ENCODE data around the gene SGK1.

SGK1 gene

DNA sequence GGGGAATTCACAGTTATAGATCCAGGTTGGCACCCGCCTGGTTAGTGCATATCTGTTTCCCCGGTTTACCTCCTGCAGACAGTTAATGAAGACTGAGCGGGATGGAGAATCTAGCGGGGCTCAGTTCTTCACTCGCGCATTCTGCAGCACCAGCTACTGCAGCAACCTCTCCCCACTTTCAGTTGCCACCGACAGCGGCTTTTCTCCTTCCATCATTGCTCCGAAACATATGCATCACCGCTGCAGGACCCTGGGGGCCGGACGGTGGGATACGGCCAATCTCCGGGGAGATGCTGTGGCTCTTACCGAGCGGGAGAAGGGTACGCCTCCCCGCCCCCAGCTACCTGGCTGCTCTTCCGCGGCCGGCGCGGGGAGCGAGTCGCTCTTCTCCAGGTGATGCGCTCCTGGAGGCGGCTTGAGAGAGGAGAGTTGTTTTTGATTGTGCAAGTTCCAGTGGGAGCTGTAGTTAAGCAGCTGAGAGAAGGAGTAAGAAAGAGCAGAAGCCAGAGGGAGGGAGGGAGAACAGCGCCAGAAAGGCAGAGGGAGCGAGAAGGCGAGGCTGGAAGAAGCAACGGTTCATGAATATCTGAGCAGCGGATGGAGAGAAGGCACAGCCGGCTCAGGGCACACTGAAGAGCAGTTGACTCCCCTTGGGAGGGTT is at the start of gene SGK1:
Gene SGK1, minus strand, starts transcription at position 642 of the 661 bp plus-strand sequence. CDS start 652 bp downstream, outside the sequence.
- Histone ChIP-seq H3K27ac (ENCODE audit: low read depth, low read length, poor library complexity, severe bottlenecking) (no peak within 1 kb of the TSS), H4K20me1 (ENCODE audit: insufficient read depth, low read length) (no peaks in the 10 kb centered on the region), H2AFZ (ENCODE audit: low read length) (no peak within 1 kb of the TSS), H3K4me2 (ENCODE audit: low read length) (no peak within 1 kb of the TSS), H3K9me3 (ENCODE audit: low read length) (no peaks in the 10 kb centered on the region), H3K79me2 (ENCODE audit: insufficient read depth, low read length) (no peaks in the 10 kb centered on the region), H3F3A (ENCODE audit: insufficient read depth, low read length) (no peaks in the 10 kb centered on the region), H3K9ac (ENCODE audit: low read length) (no peak within 1 kb of the TSS), H3K27me3 (ENCODE audit: insufficient read depth, low read length) (no peaks in the 10 kb centered on the region), H3K4me3 (ENCODE audit: low read depth, low read length, poor library complexity, severe bottlenecking) (no peak within 1 kb of the TSS), H3K36me3 (ENCODE audit: insufficient read depth, low read length) (no peaks in the 10 kb centered on the region), H3K4me1 (ENCODE audit: insufficient read depth, low read length, severe bottlenecking) (no peaks in the 10 kb centered on the region), H3K9me2 (ENCODE audit: low read depth, low read length) (no peaks in the 10 kb centered on the region)
- TF ChIP-seq, protein P1, sequence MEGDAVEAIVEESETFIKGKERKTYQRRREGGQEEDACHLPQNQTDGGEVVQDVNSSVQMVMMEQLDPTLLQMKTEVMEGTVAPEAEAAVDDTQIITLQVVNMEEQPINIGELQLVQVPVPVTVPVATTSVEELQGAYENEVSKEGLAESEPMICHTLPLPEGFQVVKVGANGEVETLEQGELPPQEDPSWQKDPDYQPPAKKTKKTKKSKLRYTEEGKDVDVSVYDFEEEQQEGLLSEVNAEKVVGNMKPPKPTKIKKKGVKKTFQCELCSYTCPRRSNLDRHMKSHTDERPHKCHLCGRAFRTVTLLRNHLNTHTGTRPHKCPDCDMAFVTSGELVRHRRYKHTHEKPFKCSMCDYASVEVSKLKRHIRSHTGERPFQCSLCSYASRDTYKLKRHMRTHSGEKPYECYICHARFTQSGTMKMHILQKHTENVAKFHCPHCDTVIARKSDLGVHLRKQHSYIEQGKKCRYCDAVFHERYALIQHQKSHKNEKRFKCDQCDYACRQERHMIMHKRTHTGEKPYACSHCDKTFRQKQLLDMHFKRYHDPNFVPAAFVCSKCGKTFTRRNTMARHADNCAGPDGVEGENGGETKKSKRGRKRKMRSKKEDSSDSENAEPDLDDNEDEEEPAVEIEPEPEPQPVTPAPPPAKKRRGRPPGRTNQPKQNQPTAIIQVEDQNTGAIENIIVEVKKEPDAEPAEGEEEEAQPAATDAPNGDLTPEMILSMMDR (IDR thresholded peaks at IDR 0.05; ENCODE audit: low read length): no peak
- no peak for TF ChIP-seq EZH2 (IDR thresholded peaks at IDR 0.05; ENCODE audit: borderline replicate concordance, low read length)

DNA sequence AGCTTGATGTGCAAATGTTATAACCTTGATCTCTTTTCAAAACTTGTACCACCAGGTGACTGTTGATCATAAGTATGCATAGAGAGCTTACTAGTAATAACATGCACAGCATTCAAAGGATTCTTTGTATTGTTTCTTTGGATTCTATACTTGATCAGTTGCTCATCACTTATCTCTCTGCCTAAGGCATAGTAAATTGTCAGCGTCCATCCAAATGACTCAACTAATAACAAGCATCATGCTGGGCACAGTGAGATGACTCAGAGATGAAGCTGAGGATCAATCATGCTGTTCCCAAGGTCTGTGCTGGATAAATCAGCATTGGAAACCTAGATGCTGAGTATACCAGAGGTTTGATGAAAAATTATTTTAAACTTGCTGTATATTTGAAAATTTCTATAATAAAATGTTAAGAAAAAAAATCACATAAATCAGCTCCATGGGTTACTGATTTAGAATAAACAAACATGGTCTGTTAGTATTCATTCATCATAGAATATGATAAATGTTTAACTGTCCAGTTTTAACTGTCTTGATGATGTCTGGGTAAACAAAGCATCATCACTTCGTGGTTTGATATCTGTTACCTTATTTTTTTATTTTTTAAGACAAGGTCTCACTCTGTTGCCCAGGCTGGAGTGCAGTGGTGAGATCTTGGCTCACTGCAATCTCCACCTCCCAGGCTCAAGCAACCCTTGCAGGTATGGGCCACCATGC is 45.6 kb upstream of the SGK1 start:
- no peaks in the 10 kb centered on the region for H3K9me3 ChIP-seq (ENCODE audit: low read length)
- H3K9ac ChIP-seq (ENCODE audit: low read length): no peak overlapping the region
- no peak overlapping the region for H2AFZ ChIP-seq (ENCODE audit: low read length)
- H3K79me2 ChIP-seq (ENCODE audit: insufficient read depth, low read length): no peaks in the 10 kb centered on the region
- no peaks in the 10 kb centered on the region for H3K9me2 ChIP-seq (ENCODE audit: low read depth, low read length)
- no peaks in the 10 kb centered on the region for H3K27me3 ChIP-seq (ENCODE audit: insufficient read depth, low read length)
- H3K27ac ChIP-seq (ENCODE audit: low read depth, low read length, poor library complexity, severe bottlenecking): no peak overlapping the region
- no peaks in the 10 kb centered on the region for H3K36me3 ChIP-seq (ENCODE audit: insufficient read depth, low read length)
- H3K4me2 ChIP-seq (ENCODE audit: low read length): no peak overlapping the region
- H3F3A ChIP-seq (ENCODE audit: insufficient read depth, low read length): no peaks in the 10 kb centered on the region
- no peaks in the 10 kb centered on the region for H4K20me1 ChIP-seq (ENCODE audit: insufficient read depth, low read length)
- no peak overlapping the region for H3K4me3 ChIP-seq (ENCODE audit: low read depth, low read length, poor library complexity, severe bottlenecking)
- H3K4me1 ChIP-seq (ENCODE audit: insufficient read depth, low read length, severe bottlenecking): no peaks in the 10 kb centered on the region
- TF ChIP-seq, protein P1 (IDR thresholded peaks at IDR 0.05; ENCODE audit: low read length): no peak
- no peak for TF ChIP-seq EZH2 (IDR thresholded peaks at IDR 0.05; ENCODE audit: borderline replicate concordance, low read length)

DNA sequence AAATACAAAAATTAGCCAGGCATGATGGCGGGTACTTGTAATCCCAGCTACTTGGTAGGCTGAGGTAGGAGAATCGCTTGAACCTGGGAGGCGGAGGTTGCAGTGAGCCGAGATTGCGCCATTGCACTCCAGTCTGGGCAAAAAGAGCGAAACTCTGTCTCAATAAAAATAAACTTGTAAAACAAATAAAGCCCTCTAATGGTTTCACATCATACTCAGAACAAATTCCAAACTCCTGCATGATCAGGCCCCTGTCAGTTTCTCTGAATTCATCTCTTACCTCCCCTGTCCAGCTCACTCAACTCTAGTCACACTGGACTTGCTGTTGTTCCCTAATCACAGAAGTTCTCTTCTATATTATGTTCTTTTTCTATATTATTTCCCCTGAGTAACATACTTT is 43.1 kb upstream of the SGK1 start:
- TF ChIP-seq, protein P1 (IDR thresholded peaks at IDR 0.05; ENCODE audit: low read length): no peak
- TF ChIP-seq EZH2 (IDR thresholded peaks at IDR 0.05; ENCODE audit: borderline replicate concordance, low read length): no peak

More for the DNA sequence above, 43.1 kb upstream of the SGK1 start:
- no peaks in the 10 kb centered on the region for H3K36me3 ChIP-seq (ENCODE audit: insufficient read depth, low read length)
- H3K27ac ChIP-seq (ENCODE audit: low read depth, low read length, poor library complexity, severe bottlenecking): no peak overlapping the region
- no peaks in the 10 kb centered on the region for H3K9me3 ChIP-seq (ENCODE audit: low read length)
- H3K4me1 ChIP-seq (ENCODE audit: insufficient read depth, low read length, severe bottlenecking): no peaks in the 10 kb centered on the region
- no peaks in the 10 kb centered on the region for H3K9me2 ChIP-seq (ENCODE audit: low read depth, low read length)
- H2AFZ ChIP-seq (ENCODE audit: low read length): no peak overlapping the region
- H4K20me1 ChIP-seq (ENCODE audit: insufficient read depth, low read length): no peaks in the 10 kb centered on the region
- H3K9ac ChIP-seq (ENCODE audit: low read length): no peak overlapping the region
- no peaks in the 10 kb centered on the region for H3K79me2 ChIP-seq (ENCODE audit: insufficient read depth, low read length)
- H3F3A ChIP-seq (ENCODE audit: insufficient read depth, low read length): no peaks in the 10 kb centered on the region
- H3K27me3 ChIP-seq (ENCODE audit: insufficient read depth, low read length): no peaks in the 10 kb centered on the region
- no peak overlapping the region for H3K4me3 ChIP-seq (ENCODE audit: low read depth, low read length, poor library complexity, severe bottlenecking)
- no peak overlapping the region for H3K4me2 ChIP-seq (ENCODE audit: low read length)
